Measurements from ENCODE around the gene POLR3GL. TPM values are rescaled to one million over a fixed set of nuclear protein-coding genes. Genes with fewer than 3 reads are reported as not detected.

Gene POLR3GL
- total RNA-seq, 1 experiment from 2014 or later = 2.9 TPM

GRCh38 chr1:145978854-145979745 lies 14.6 kb downstream of the POLR3GL start:
- TF ChIP-seq CTCF (IDR thresholded peaks at IDR 0.05; ENCODE audit: insufficient read depth in 1 of 2, low read depth in 1 of 2, low read length in 1 of 2, severe bottlenecking in 1 of 2, unreplicated experiment in 1 of 2) = peak in 1 of 2 experiments; percentile 37
- no peaks in the 10 kb centered on the region for H3K27me3 ChIP-seq (replicated peaks; ENCODE audit: control insufficient read depth, insufficient read depth, low read length)
- ChIA-PET POLR2A (interaction anchor here (0.6 to 1.9 kb wide), 8 partner anchors 13 to 73 kb away, joined by 3 to 7 read pairs (median 4); partner anchors contain the start of genes ANKRD34A and POLR3GL), CTCF (interaction anchor here (0.6 to 3.1 kb wide), 14 partner anchors 12 to 134 kb away, joined by 3 to 18 read pairs (median 4); partner anchors contain the start of genes ANKRD34A, LIX1L, NUDT17 and POLR3GL)
- DNase-seq = peak; percentile 82 to 92
- intact Hi-C loops (cut with micrococcal nuclease; ENCODE audit: unreplicated experiment) = loop anchor here (1.0 to 5.0 kb wide), 2 partner anchors 17 to 52 kb away; partner anchors contain the start of genes RBM8A and TXNIP
- no peak overlapping the region for H3K27ac Mint-ChIP-seq (ENCODE audit: unreplicated experiment)
- H3K36me3 ChIP-seq (ENCODE audit: control insufficient read depth, insufficient read depth, low read length) = no peaks in the 10 kb centered on the region
- TSS peak; percentile 96 for BruUV-seq (replicated peaks)
- H3K4me1 Mint-ChIP-seq (ENCODE audit: low read depth, unreplicated experiment) = no peaks in the 10 kb centered on the region
- peaks cover 32% of the 10 kb centered on the region for H3K4me1 ChIP-seq
- H3K4me3 Mint-ChIP-seq (ENCODE audit: unreplicated experiment) = no peak overlapping the region
- no peak overlapping the region for H3K4me3 ChIP-seq (ENCODE audit: low read depth, low read length)
- no peaks in the 10 kb centered on the region for H3K36me3 Mint-ChIP-seq (ENCODE audit: insufficient read depth, unreplicated experiment)
- no peaks in the 10 kb centered on the region for H3K9me3 Mint-ChIP-seq (ENCODE audit: unreplicated experiment)
- H3K9me3 ChIP-seq = no peaks in the 10 kb centered on the region
- H3K27me3 Mint-ChIP-seq (ENCODE audit: insufficient read depth, unreplicated experiment) = no peaks in the 10 kb centered on the region

- BruUV-seq (replicated peaks) = TSS peak; percentile 74
- POLR2A ChIA-PET = interaction anchor here (0.6 to 1.9 kb wide), 7 partner anchors 12 to 72 kb away, joined by 3 to 7 read pairs (median 4); partner anchors contain the start of genes ANKRD34A and POLR3GL
- no peaks in the 10 kb centered on the region for H3K9me3 Mint-ChIP-seq (ENCODE audit: unreplicated experiment)
- no peaks in the 10 kb centered on the region for H3K4me1 Mint-ChIP-seq (ENCODE audit: low read depth, unreplicated experiment)
- TF ChIP-seq CTCF (IDR thresholded peaks at IDR 0.05; ENCODE audit: insufficient read depth in 1 of 2, low read depth in 1 of 2, low read length in 1 of 2, severe bottlenecking in 1 of 2, unreplicated experiment in 1 of 2) = no peak
- no peaks in the 10 kb centered on the region for H3K27me3 Mint-ChIP-seq (ENCODE audit: insufficient read depth, unreplicated experiment)
- peaks cover 32% of the 10 kb centered on the region for H3K4me1 ChIP-seq
- no peak overlapping the region for H3K4me3 ChIP-seq (ENCODE audit: low read depth, low read length)
- no peaks in the 10 kb centered on the region for H3K9me3 ChIP-seq
- intact Hi-C loops (cut with micrococcal nuclease; ENCODE audit: unreplicated experiment) = loop anchor here (1.0 to 5.0 kb wide), 2 partner anchors 16 to 53 kb away; partner anchors contain the start of genes RBM8A and TXNIP
- H3K27me3 ChIP-seq (replicated peaks; ENCODE audit: control insufficient read depth, insufficient read depth, low read length) = no peaks in the 10 kb centered on the region
- CTCF ChIA-PET = interaction anchor here (0.5 to 3.1 kb wide), 13 partner anchors 11 to 135 kb away, joined by 3 to 18 read pairs (median 4); partner anchors contain the start of genes ANKRD34A, LIX1L, NUDT17 and PEX11B
- no peaks in the 10 kb centered on the region for H3K36me3 Mint-ChIP-seq (ENCODE audit: insufficient read depth, unreplicated experiment)
- no peak overlapping the region for H3K4me3 Mint-ChIP-seq (ENCODE audit: unreplicated experiment)
- no peaks in the 10 kb centered on the region for H3K36me3 ChIP-seq (ENCODE audit: control insufficient read depth, insufficient read depth, low read length)
- DNase-seq = no peak
- H3K27ac Mint-ChIP-seq (ENCODE audit: unreplicated experiment) = no peak overlapping the region
These were observed 15.4 kb downstream of the POLR3GL start for GRCh38 chr1:145979746-145980456.
